HG03066 (cell line): ENCODE results near the gene DDIT4.
"Not testable (repeated sequence)": the region's sequence is repeated elsewhere in the genome, so short reads cannot be mapped to it uniquely, and the experiment has no call there.

Source experiments
- ATAC-seq: cut with Tn5 transposase; IDR thresholded peaks from one replicate; pipeline ENCODE4 v1.9.1; 2021; ENCODE audit warnings: low read depth; ENCODE audit not compliant: unreplicated experiment

Gene DDIT4, protein sequence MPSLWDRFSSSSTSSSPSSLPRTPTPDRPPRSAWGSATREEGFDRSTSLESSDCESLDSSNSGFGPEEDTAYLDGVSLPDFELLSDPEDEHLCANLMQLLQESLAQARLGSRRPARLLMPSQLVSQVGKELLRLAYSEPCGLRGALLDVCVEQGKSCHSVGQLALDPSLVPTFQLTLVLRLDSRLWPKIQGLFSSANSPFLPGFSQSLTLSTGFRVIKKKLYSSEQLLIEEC

DNA sequence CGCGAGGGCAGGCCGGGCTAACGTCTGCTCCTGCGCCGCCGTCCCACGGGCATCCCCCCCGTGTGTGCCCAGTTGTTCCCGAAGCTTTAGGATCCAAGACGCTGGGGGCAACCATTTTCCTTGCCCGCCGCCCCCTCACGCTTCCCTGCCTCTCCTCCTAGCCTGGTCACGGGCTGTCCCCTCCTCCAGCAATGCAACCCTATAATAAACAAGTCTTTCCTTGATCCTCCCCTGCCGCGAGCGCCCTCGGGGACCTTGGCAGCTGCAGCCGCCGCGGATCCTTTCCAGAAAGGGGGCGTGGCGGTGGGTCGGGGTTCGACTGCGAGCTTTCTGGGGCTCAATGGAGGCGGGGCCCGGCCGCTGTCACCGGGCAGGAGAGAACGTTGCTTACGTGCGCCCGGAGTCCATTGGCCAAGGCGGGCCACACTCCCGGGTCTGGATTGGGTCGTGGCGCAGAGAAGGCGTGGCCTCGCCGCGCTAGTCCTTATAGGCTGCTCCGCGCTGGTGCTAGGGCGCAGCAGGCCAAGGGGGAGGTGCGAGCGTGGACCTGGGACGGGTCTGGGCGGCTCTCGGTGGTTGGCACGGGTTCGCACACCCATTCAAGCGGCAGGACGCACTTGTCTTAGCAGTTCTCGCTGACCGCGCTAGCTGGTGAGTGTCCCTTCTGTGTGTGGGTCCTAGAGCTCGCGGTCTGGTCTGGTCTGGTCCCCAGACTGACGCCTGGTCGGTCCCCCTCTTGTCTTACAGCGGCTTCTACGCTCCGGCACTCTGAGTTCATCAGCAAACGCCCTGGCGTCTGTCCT, at the start of gene DDIT4:
Gene DDIT4 (plus strand): TSS at position 515 of the 803 bp plus-strand sequence. CDS start 293 bp downstream, outside the sequence.
- ATAC-seq, result peak; percentile 66

DNA sequence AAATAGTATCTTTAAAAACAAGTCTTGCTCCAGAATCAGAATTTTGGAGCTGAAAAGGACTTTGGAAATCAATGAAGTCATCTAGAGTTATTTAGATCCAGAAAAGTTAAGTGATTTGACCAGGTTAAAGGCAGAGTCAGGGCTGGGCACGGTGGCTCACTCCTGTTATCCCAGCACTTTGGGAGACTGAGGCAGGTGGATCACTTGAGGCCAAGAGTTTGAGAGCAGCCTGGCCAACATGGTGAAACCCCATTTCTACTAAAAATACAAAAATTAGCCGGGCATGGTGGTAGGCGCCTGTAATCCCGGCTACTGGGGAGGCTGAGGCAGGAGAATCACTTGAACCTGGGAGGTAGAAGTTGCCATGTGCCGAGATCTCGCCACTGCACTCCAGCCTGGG, 49.5 kb upstream of the DDIT4 start:
- ATAC-seq, result not testable (repeated sequence)

DNA sequence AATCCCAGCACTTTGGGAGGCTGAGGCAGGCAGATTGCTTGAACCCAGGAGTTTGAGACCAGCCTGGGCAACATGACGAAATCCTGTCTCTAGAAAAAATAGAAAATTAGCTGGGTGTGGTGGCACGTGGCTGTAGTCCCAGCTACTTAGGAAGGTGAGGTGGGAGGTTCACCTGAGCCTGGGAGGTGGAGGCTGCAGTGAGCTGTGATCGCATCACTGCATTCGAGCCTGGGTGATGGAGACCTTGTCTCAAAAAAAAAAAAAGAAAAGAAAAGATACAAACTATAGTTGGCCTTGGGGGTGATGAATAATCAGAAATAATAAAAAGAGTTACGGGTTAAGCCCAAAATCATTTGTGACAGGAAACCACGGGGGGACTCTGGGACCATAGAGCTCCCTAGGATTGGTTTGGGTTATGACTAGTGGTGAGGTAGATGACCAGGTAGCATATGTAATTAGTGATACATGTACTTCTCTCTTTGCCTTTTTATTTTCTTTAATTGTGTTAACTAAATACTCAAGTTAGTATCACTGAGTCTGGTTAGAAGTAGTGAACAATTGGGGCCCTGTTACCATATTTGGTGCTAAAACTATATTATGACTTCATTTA, 47.2 kb upstream of the DDIT4 start:
- no peak for ATAC-seq

DNA sequence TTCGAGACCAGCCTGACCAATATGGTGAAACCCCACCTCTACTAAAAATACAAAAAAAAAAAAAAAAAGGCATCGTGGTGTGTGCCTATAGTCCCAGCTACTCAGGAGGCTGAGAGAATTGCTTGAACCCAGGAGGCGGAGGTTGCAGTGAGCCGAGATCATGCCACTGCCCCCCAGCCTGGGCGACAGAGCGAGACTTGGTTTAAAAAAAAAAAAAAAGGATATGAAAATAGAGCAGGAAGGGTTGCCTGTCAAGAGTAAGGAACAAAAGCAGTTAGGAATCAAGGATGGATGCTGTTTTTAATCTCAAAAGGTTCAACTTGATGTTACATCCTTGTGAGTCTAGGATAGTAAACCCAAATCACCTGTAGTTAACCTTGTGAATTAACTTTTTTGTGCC, 45.9 kb upstream of the DDIT4 start:
- ATAC-seq, result no peak

DNA sequence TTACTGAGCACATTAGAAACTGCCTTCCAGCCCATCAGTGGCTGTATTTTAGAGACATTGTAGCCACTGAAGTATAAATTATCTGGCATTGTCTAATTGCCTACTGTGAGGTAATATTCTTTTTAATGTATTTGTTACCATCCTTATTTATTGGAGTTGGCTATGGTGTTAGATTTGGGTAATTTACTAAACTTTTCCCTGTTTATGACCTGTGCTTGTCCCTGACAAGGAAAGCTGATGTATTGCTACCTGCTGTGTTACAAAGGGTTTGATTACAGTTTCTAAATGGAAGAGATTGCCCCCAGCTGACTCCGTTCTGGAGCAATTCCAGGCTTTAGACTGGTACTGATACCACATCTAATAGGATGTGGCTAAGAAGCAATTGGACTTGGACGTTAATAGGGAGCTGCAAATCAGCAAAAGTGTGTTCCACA, 45.4 kb upstream of the DDIT4 start:
- ATAC-seq, result no peak

DNA sequence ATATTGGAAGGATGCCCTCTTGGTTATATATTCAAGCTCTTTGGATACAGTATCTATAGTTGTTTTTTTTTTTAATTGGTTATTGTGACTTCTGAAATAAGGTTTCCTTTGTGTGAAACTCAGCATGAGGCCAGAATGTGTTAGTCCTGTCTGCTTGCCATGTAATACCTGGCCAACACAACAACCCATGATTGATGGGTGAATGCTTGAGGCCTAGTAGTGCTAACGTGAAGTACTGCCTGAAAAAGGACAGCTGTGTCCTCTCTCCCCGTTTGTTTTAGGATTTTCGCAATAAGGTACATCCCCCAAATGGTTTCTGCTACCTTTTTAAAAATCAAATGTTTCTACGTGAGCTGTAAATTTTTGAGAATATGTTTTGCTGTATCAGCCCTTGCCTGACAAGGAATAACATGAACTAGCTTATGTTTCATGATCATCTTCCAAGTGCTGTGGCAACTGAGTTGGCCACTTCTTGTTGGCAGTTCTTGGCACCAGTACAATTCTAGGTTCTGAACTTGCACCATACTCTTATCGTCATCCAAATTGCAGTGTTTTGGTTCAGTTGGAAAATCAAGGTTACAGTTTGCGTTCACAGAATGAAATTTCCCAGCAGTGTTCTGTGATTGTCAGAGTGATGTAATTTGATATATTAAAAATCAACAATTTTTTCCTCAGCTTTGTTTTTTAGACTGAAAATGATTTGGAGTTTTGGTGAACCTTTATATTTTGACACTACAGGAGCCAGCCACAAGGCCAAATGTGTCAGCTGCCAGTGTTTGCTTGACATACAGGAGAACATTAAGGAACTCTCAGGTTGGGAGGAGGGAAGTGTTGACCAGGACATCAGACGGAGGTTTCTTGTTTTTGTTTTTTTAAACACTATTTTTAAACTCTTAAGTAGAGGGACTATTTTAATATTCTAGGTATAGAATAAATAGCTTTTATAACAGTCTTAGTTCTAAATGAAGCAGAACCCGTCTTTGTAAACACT, 44.2 kb upstream of the DDIT4 start:
- no peak for ATAC-seq

DNA sequence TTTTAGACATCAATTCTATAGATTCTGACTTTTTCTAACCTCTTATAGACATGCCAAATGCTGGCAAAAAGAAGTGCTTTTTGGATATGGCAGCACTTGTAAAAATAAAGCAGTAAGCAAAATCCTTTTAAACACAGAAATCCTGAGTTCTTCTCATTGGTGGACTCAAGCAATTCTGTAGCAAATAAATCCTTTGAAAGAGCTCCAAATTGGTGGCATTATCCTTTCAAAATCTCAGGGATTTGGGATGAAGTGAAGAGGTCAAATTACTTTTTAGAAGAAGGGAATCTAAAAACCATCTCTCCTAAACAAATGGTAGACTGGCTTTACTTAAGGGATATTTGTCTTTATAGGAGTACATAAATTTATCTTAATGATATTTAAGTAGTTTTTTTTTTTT, 40.1 kb upstream of the DDIT4 start:
- no peak for ATAC-seq

DNA sequence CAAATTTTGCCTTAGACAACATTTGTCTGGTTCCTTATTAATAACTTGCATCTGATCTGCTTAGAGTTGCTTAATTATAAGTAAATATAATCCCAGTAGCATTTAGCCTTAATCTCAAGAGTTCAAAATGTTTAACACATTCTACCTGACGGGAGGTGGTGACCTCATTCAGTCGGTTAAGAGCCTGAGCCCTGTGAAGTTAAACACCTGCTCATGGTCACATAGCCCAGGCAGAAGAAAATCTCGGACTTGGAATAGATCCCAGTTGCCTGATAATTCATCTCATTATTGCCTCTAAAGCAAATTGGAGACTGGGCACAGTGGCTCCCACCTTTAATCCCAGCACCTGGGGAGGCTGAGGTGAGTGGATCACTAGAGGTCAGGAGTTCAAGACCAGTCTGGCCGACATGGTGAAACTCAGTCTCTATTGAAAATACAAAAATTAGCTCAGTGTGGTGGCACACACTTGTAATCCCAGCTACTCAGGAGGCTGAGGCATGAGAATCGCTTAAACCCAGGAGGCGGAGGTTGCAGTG, 39.1 kb upstream of the DDIT4 start:
- ATAC-seq, result no peak

DNA sequence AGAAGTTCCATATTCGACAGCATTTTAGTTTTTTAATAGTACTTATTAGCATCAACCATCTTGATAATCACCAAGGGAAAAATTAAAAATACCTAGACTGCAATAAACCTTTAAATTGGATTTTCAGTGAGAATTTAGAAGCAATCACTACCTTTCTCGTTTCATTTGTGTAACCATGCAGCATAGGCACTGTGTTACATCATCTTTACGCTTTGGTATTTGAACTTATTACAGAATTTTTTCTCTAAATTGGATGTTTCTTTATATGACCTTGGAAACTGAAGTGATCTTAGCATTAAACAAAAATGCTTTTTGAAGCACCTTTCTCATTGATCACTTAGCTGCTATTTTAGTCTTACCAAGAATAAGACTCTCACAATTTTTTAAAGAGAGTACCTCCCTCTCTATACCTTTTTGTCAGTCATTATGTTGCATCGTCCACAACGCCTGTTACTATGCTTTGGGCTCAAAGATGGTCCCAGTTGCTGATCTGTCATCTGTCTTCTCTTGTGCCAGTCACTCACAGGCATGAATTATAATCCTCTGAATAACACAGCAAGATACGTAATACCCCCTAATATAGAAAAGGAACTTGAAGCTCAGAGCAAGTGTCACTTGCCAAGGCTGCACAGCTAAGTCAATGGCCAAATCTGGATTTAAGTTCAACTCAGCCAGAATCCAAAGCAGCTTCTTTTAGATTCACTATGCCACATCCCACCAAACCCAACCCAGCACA, 38.0 kb upstream of the DDIT4 start:
- ATAC-seq, result no peak

DNA sequence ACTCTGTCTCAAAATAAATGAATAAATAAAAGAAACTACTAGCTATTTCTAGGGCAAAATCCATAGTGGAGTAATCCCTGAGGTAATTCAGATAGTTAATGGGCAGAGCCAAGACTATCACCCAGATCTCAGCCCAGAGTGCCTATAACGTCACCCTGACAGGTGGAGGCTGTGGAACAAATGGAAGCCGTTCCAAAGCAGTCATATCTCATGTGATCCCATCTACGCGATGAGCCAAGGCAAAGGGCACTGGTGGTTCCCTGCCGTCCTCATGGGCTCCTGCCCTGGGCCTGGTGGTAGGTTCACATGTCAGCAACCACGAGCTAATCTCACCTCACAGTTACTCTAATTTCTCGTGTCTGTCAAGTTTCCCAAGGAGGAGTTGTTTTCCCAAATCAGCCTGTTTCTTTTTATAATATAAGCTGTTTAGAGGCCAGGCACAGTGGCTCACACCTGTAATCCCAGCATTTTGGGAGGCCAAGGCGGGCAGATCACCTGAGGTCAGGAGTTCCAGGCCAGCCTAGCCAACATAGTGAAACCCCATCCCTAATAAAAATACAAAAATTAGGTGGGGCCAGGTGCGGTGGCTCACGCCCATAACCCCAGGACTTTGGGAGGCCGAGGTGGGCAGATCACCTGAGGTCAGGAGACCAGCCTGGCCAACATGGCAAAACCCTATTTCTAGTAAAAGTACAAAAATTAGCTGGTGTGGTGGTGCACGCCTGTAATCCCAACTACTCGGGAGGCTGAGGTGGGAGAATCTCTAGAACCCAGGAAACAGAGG, 35.1 kb upstream of the DDIT4 start:
- ATAC-seq, result no peak

DNA sequence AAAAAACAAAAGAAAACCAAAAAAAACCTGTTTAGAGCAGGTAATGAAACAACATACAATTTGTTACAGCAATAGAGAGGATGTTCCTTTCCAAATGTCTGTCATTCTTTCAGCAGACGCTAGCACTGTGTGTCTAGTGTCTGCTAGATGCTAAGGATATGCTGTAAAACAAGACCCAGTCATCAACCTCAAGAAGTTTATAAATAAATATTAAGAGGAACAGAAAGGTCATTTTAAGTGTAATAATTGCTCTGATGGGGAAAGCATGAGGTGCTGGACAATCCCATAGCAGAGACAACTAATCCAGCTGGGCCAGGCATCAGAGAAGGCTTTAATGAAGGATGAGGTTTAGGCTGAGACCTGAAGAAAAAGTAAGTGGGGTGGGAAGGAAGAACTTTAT, 34.3 kb upstream of the DDIT4 start:
- ATAC-seq, result no peak

DNA sequence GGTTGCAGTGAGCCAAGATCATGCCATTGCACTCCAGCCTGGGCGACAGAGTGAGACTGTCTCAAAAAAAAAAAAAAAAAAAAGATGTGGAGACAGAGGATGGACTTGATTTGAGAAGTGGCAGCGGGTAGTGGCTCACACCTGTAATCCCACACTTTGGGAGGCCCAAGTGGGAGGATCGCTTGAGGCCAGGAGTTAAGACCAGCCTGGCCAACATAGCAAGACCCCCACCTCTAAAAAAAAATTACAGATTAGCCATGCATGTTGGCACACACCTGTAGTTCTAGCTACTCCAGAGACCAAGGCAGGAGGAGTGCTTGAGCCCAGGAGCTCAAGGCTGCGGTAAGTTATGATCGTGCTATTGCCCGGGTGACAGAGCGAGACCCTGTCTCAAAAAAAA, 33.4 kb upstream of the DDIT4 start:
- no peak for ATAC-seq

DNA sequence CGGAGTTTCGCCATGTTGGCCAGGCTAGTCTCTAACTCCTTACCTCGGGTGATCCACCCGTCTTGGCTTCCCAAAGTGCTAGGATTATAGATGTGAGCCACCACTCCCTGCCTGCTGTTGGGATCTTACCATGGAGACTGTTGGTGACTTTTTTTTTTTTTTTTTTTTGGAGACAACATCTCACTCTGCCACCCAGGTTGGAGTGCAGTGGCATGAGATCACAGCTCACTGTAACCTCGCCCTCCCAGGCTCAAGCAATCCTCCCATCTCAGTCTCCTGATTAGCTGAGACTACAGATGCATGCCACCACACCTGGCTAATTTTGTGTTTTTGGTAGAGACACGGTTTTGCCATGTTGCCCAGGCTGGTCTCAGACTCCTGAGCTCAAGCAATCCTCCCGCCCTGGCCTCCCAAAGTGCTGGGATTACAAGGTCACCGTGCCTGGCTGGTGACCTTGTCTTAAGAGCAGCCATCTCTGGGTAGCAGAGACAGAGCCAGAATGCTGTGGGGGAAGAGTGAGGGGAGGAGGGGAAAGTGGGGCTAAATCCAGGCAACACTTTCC, 32.0 kb upstream of the DDIT4 start:
- no peak for ATAC-seq

DNA sequence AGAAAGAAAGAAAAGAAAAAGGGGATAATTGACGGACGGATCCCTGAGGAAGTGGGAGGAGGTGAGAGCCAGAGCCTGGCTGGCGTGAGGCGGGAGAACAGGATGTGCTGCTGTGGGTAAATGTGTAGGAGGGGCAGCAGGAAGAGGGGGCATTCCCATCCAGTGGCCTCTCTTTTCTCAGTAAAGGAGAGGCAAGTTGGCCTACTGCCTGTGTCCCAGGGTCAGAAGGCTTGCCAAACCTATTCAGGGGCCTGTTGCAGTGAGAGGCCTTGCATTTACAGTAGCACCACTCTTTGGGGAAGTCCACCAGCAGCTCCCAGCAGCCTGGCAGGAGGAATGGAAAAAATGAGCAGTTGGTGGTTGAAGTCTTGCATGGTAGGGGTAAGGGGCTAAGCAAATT, 31.0 kb upstream of the DDIT4 start:
- ATAC-seq, result no peak

DNA sequence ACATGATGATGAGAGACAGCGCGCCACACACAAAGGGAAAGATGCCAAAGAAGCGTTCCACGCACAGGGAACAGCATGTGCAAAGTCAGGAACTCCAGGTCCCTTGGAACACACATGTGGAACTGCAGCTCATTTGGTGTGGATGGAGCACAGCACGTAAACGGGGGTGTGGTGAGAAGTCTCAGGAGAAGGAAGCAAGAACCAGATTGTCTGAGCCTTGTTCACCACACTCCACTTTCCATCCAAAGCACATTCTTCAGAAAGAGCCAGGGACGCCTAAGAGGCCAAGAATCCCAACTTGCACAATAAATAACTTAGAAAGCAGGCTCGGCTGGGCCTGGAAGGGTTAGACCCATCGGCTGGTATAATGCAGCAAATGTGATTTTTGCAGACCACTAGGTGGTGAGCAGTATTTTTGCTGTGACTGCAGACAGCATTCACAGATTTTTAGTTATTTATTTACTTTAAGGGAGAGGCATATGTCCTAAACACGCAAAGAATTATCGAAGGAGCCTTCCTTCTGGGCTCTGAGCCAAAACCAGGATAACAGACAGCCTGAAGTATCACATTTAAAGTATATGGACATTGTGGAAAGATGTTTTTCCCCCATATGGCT, 29.8 kb upstream of the DDIT4 start:
- no peak for ATAC-seq

DNA sequence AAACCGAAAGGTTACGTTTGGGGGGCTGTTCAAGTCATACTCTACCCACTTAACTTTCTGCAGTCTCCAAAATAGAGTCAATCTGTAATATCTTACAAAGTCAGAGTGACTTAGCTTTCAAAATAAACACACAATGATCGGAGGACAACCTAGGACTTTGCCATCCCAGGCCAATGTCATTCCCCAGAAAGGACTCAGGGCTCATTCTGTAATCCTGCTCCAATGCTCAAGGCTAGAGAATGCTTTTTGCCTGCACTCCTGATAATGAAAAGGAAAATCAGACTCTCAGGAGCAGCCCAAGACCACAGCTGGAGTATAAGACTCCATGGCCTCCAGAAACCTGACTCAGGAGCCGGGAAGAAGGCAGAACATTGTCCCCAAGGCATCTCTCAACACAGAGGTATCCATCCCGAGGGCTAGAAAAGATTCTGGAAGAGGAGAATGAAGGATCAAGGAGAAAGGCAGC, 29.1 kb upstream of the DDIT4 start:
- no peak for ATAC-seq

DNA sequence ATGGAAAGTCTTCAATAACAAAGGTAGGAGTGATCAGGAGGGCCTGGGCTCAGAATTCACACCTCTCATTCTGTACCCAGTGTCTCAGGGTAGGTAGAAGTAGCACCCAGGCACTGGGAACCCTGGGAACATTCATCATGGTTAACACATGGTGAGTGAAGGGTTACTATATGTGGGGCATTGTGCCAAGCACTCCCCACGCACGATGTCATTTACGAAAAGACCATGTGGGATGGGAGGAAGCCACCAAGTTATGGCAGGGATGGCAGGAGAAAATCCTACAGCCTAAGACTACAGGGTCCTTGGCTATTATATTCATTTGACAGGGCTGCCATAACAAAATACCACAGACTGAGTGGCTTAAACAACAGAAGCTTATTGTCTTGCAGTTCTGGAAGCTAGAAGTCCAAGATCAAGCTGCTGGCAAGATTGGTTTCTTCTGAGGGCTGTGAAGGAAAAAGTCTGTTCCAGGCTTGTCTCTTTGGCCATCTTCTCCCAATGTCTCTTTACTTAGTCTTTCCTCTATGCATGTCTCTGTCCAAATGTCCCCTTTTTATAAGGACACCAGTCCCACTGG, 27.7 kb upstream of the DDIT4 start:
- no peak for ATAC-seq
